ENCODE measurements around the gene ARMC9. TPM values are rescaled to one million over a fixed set of nuclear protein-coding genes. Genes with fewer than 3 reads are reported as not detected.

ARMC9 gene
- total RNA-seq, 2 experiments from 2014 or later: 1.0 to 1.4 TPM

DNA sequence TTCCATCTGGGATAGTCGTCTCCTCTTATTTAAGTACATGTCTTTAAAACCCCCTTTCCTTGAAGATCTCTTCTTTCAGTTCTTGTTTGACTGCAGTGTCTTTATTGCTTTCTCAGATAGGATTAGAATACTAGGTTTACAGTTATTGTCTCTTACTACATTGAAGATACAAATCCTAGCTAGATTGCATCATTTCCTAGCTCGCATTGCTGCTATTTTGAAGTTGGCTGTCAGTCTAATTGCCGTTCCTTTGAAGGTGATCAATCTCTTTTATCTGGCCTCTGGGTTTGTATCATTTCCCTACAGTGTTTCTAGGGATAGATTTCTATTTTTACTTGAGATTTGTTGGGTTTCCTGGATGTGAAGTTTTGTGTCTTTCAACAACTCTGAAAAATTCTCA, 20.9 kb downstream of the ARMC9 start:
- Mint-ChIP-seq H3K4me1 (ENCODE audit: low read depth) (no peaks in the 10 kb centered on the region), H3K9me3 (no peaks in the 10 kb centered on the region), H3K27ac (no peak overlapping the region), H3K27me3 (ENCODE audit: low read depth) (no peaks in the 10 kb centered on the region), H3K36me3 (ENCODE audit: low read depth) (no peaks in the 10 kb centered on the region), H3K4me3 (no peak overlapping the region)
- DNase-seq: no peak
- CTCF ChIA-PET: interaction anchor here (0.7 kb wide), 1 partner anchor 8 kb away, joined by 3 read pairs; no protein-coding TSS in a partner anchor
- intact Hi-C loops (cut with micrococcal nuclease): no loop called here

DNA sequence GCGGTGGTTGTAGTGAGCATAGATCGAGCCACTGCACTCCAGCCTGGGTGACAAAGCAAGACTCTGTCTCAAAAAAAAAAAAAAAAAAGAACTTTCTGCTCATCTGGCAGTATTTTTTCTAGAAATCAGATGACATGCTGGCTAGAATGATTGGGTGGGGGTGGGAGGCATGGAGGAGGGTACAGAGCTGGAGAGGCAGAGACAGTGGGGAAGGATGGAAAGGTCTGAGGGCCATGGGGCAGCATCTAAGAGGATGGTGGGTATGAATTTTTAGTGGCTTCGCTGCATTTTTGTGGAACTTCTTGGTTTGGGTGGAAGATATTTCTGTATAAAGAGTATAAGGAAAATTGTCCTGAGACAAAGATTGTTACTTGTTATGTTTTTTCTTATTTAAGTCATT, 23.3 kb downstream of the ARMC9 start:
- intact Hi-C loops (cut with micrococcal nuclease): loop anchor here (10.0 kb wide), 1 partner anchor 117 kb away; no protein-coding TSS in a partner anchor
- CTCF ChIA-PET: no interaction called here
- Mint-ChIP-seq H3K36me3 (ENCODE audit: low read depth) (no peaks in the 10 kb centered on the region), H3K4me3 (no peak overlapping the region), H3K9me3 (no peaks in the 10 kb centered on the region), H3K27me3 (ENCODE audit: low read depth) (no peaks in the 10 kb centered on the region), H3K27ac (no peak overlapping the region), H3K4me1 (ENCODE audit: low read depth) (no peaks in the 10 kb centered on the region)
- DNase-seq: no peak

DNA sequence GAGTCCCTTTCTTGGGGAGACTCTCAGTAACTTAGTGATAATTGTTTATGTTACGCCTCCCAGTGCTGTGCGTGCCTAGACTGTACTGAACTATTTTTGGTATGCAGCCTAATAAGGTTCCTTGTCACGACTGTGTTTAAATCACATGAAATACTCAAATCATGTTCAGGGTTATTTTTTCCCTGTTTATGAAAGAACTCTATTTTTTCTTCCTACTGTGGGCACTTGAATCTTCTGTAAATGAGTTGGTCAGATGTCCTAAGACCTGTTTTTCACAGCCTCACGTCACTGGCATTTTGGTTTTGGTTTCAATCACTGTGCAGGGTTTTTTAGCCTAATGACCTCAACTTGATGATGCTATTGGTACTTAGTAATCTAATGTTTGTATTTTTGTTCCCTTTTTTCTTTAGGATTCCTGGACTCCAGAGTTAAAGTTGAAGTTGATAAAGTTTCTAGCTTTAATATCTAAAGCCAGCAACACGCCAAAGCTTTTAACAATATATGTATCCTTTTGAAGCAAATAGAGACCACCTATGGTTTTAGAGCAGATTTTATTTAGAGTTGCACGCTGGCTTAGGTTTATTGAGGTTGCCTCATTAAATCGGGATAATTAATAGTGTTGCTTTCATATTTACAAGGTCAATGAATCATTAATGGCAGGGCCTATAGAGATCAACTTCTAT, 24.0 kb downstream of the ARMC9 start:
- Mint-ChIP-seq H3K36me3 (ENCODE audit: low read depth) (no peaks in the 10 kb centered on the region), H3K27ac (no peak overlapping the region), H3K4me3 (no peak overlapping the region), H3K27me3 (ENCODE audit: low read depth) (no peaks in the 10 kb centered on the region), H3K4me1 (ENCODE audit: low read depth) (no peaks in the 10 kb centered on the region), H3K9me3 (no peaks in the 10 kb centered on the region)
- DNase-seq: no peak
- intact Hi-C loops (cut with micrococcal nuclease): loop anchor here (10.0 kb wide), 1 partner anchor 118 kb away; no protein-coding TSS in a partner anchor
- CTCF ChIA-PET: no interaction called here

DNA sequence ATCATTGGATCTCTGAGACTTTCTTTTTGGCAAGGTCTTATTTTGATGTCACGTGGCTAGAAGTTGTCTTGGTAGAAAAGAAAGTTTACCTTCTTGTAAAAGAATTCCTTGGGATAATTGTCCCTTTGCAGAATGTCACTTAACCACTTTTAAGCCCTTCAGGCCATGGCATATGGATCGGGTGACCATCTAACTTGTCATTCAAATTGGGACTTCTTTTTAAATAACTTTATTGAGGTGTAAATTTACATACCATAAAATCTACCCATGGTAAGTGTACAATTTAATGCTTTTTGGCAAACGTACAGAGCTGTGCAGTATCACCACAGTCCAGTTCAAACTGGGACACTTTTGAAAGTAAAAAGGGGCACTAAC, 24.6 kb downstream of the ARMC9 start:
- no peak overlapping the region for H3K27ac Mint-ChIP-seq
- no peaks in the 10 kb centered on the region for H3K4me1 Mint-ChIP-seq (ENCODE audit: low read depth)
- CTCF ChIA-PET: no interaction called here
- no peaks in the 10 kb centered on the region for H3K36me3 Mint-ChIP-seq (ENCODE audit: low read depth)
- no peaks in the 10 kb centered on the region for H3K9me3 Mint-ChIP-seq
- H3K27me3 Mint-ChIP-seq (ENCODE audit: low read depth): no peaks in the 10 kb centered on the region
- intact Hi-C loops (cut with micrococcal nuclease): loop anchor here (10.0 kb wide), 1 partner anchor 118 kb away; no protein-coding TSS in a partner anchor
- no peak overlapping the region for H3K4me3 Mint-ChIP-seq
- DNase-seq: no peak

- no peaks in the 10 kb centered on the region for H3K36me3 Mint-ChIP-seq (ENCODE audit: low read depth)
- H3K9me3 Mint-ChIP-seq: no peaks in the 10 kb centered on the region
- intact Hi-C loops (cut with micrococcal nuclease): loop anchor here (10.0 kb wide), 1 partner anchor 119 kb away; no protein-coding TSS in a partner anchor
- no peak for DNase-seq
- H3K27me3 Mint-ChIP-seq (ENCODE audit: low read depth): no peaks in the 10 kb centered on the region
- no peak overlapping the region for H3K4me3 Mint-ChIP-seq
- no peak overlapping the region for H3K27ac Mint-ChIP-seq
- no peaks in the 10 kb centered on the region for H3K4me1 Mint-ChIP-seq (ENCODE audit: low read depth)
- CTCF ChIA-PET: interaction anchor here (0.6 kb wide), 1 partner anchor 44 kb away, joined by 4 read pairs; no protein-coding TSS in a partner anchor
Observed at GRCh38 chr2:231223458-231223976, 25.1 kb downstream of the ARMC9 start.

- intact Hi-C loops (cut with micrococcal nuclease): loop anchor here (1.0 to 10.0 kb wide), 5 partner anchors 123 to 331 kb away; no protein-coding TSS in a partner anchor
- Mint-ChIP-seq H3K4me1 (ENCODE audit: low read depth) (no peaks in the 10 kb centered on the region), H3K27ac (no peak overlapping the region), H3K36me3 (ENCODE audit: low read depth) (no peaks in the 10 kb centered on the region), H3K9me3 (no peaks in the 10 kb centered on the region), H3K4me3 (no peak overlapping the region), H3K27me3 (ENCODE audit: low read depth) (no peaks in the 10 kb centered on the region)
- DNase-seq: peak; percentile 73
- CTCF ChIA-PET: interaction anchor here (0.6 to 3.3 kb wide), 25 partner anchors 8 to 263 kb away, joined by 3 to 14 read pairs (median 5); partner anchors contain the start of gene ARMC9
Observed at GRCh38 chr2:231227310-231228162, 29.1 kb downstream of the ARMC9 start.

DNA sequence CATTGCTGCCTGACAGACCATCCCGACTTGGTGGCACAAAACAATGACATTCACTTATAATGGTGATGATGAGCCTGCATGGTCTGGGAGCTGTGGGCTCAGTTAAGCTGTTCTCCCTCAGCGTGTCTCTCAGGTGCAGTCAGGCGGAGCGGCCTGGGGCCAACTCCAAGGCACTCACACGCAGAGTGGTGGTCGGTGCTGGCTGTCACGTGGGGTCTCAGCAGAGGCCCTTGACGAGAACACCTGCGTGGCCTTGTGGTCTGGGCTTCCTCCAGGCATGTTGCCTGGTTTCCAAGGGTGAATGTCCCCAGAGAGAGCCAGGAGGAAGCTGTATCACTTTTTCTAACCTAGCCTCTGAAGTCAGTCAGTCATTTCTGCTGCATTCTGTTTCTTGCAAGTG, 29.8 kb downstream of the ARMC9 start:
- DNase-seq: no peak
- Mint-ChIP-seq H3K4me1 (ENCODE audit: low read depth) (no peaks in the 10 kb centered on the region), H3K4me3 (no peak overlapping the region), H3K9me3 (no peaks in the 10 kb centered on the region), H3K27me3 (ENCODE audit: low read depth) (no peaks in the 10 kb centered on the region), H3K27ac (no peak overlapping the region), H3K36me3 (ENCODE audit: low read depth) (no peaks in the 10 kb centered on the region)
- CTCF ChIA-PET: interaction anchor here (0.7 to 3.3 kb wide), 16 partner anchors 9 to 262 kb away, joined by 3 to 14 read pairs (median 6); no protein-coding TSS in a partner anchor
- intact Hi-C loops (cut with micrococcal nuclease): loop anchor here (10.0 kb wide), 1 partner anchor 123 kb away; no protein-coding TSS in a partner anchor

GRCh38 chr2:231228974-231229529, 30.6 kb downstream of the ARMC9 start:
- H3K4me3 Mint-ChIP-seq: no peak overlapping the region
- intact Hi-C loops (cut with micrococcal nuclease): loop anchor here (10.0 kb wide), 1 partner anchor 124 kb away; no protein-coding TSS in a partner anchor
- H3K27me3 Mint-ChIP-seq (ENCODE audit: low read depth): no peaks in the 10 kb centered on the region
- H3K4me1 Mint-ChIP-seq (ENCODE audit: low read depth): no peaks in the 10 kb centered on the region
- H3K9me3 Mint-ChIP-seq: no peaks in the 10 kb centered on the region
- no peak overlapping the region for H3K27ac Mint-ChIP-seq
- DNase-seq: no peak
- CTCF ChIA-PET: interaction anchor here (1.0 to 3.3 kb wide), 7 partner anchors 14 to 228 kb away, joined by 3 to 14 read pairs (median 6); no protein-coding TSS in a partner anchor
- H3K36me3 Mint-ChIP-seq (ENCODE audit: low read depth): no peaks in the 10 kb centered on the region

DNA sequence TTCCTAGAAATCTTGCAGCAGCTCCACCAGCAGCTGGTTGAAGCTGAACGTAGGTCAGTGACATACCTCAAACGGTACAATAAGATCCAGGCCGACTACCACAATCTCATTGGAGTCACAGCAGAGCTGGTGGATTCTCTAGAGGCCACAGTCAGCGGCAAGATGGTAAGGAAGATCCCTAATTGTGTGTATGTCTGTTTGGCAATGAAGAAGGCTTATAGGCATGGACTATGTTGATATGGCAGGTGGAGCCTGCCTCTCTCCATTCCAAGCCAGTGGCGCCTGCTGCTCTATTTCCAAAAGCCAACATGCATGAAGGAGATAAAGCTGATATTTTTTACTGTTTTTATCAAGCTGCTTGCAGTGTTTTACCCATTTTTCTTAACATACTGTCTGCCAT, 36.8 kb downstream of the ARMC9 start:
- no peak overlapping the region for H3K4me3 Mint-ChIP-seq
- no peaks in the 10 kb centered on the region for H3K27me3 Mint-ChIP-seq (ENCODE audit: low read depth)
- H3K9me3 Mint-ChIP-seq: no peaks in the 10 kb centered on the region
- CTCF ChIA-PET: interaction anchor here (0.6 to 1.1 kb wide), 3 partner anchors 114 to 216 kb away, joined by 3 to 4 read pairs (median 3); no protein-coding TSS in a partner anchor
- DNase-seq: no peak
- intact Hi-C loops (cut with micrococcal nuclease): no loop called here
- H3K4me1 Mint-ChIP-seq (ENCODE audit: low read depth): no peaks in the 10 kb centered on the region
- no peaks in the 10 kb centered on the region for H3K36me3 Mint-ChIP-seq (ENCODE audit: low read depth)
- H3K27ac Mint-ChIP-seq: no peak overlapping the region

GRCh38 chr2:231238689-231239088, 40.3 kb downstream of the ARMC9 start:
- intact Hi-C loops (cut with micrococcal nuclease): no loop called here
- Mint-ChIP-seq H3K9me3 (no peaks in the 10 kb centered on the region), H3K36me3 (ENCODE audit: low read depth) (no peaks in the 10 kb centered on the region), H3K4me3 (no peak overlapping the region), H3K27ac (no peak overlapping the region), H3K27me3 (ENCODE audit: low read depth) (no peaks in the 10 kb centered on the region), H3K4me1 (ENCODE audit: low read depth) (no peaks in the 10 kb centered on the region)
- CTCF ChIA-PET: interaction anchor here (1.8 kb wide), 1 partner anchor 12 kb away, joined by 6 read pairs; no protein-coding TSS in a partner anchor
- DNase-seq: no peak

DNA sequence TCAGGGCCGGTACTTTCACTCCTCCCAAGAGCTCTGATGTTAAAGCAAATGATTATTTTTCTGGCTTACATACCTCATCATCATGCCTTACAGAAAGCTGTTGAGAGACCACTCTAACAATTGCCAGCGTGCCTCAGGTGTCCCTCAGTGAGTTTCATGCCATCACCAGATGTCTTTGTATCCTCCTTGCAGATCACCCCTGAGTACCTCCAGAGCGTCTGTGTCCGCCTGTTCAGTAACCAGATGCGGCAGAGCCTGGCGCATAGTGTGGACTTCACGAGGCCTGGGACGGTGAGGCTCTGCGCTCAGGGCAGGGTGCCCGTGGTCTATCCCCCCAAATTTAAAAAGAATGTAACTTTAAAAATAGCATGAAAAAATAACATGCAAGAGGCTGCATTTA, 41.3 kb downstream of the ARMC9 start:
- no peak overlapping the region for H3K4me3 Mint-ChIP-seq
- H3K36me3 Mint-ChIP-seq (ENCODE audit: low read depth): no peaks in the 10 kb centered on the region
- no peaks in the 10 kb centered on the region for H3K27me3 Mint-ChIP-seq (ENCODE audit: low read depth)
- no peak for DNase-seq
- H3K27ac Mint-ChIP-seq: no peak overlapping the region
- no peaks in the 10 kb centered on the region for H3K4me1 Mint-ChIP-seq (ENCODE audit: low read depth)
- intact Hi-C loops (cut with micrococcal nuclease): no loop called here
- no peaks in the 10 kb centered on the region for H3K9me3 Mint-ChIP-seq
- CTCF ChIA-PET: interaction anchor here (0.6 kb wide), 1 partner anchor 160 kb away, joined by 3 read pairs; no protein-coding TSS in a partner anchor

Measured in activated naive CD4-positive, alpha-beta T cell treated with anti-CD3 and anti-CD28 coated beads for 36 hours (primary cell).